HG02610 (cell line): Measurements from ENCODE around the gene PACSIN2.

ENCODE experiments used
- ATAC-seq: cut with Tn5 transposase; IDR thresholded peaks from one replicate; pipeline ENCODE4 v1.9.1; 2021; ENCODE audit warnings: mild to moderate bottlenecking, moderate library complexity; ENCODE audit not compliant: unreplicated experiment

Gene PACSIN2

GRCh38 chr22:42834177-42834949 lies 180.6 kb downstream of the PACSIN2 start:
- ATAC-seq: no peak

- ATAC-seq: no peak
These were observed 181.8 kb downstream of the PACSIN2 start for GRCh38 chr22:42833104-42833503.

GRCh38 chr22:42831712-42832111 lies 183.2 kb downstream of the PACSIN2 start:
- ATAC-seq: no peak

- ATAC-seq: no peak
These were observed 184.8 kb downstream of the PACSIN2 start for GRCh38 chr22:42830161-42830560.

GRCh38 chr22:42829302-42829701 lies 185.6 kb downstream of the PACSIN2 start:
- ATAC-seq: no peak

GRCh38 chr22:42825796-42826195 lies 189.2 kb downstream of the PACSIN2 start:
- no peak for ATAC-seq

GRCh38 chr22:42821386-42821785 lies 193.6 kb downstream of the PACSIN2 start:
- no peak for ATAC-seq

- ATAC-seq: no peak
These were observed 194.7 kb downstream of the PACSIN2 start for GRCh38 chr22:42820045-42820763.
